Naive thymus-derived CD8-positive, alpha-beta T cell (primary cell): ENCODE data around the gene HIBCH. TPM values are rescaled to one million over a fixed set of nuclear protein-coding genes. Genes with fewer than 3 reads are reported as not detected.
"Not testable (repeated sequence)": the region's sequence is repeated elsewhere in the genome, so short reads cannot be mapped to it uniquely, and the experiment has no call there.

ENCODE experiments used
- ATAC-seq, 2 donors: fragments of 150-1000 bp; cut with Tn5 transposase in 1 of 2; sonication (Bioruptor Pico), chemical (Tn5 transposase) in 1 of 2; 1 replicate in 1 of 2; 2 replicates in 1 of 2; pipeline ENCODE4 v1.10.0; 2021; ENCODE audit warnings: mild to moderate bottlenecking in 2 of 2, moderate library complexity in 2 of 2
- POLR2A ChIA-PET: fragments of 350-600 bp; sonication (Branson Sonifier 250); formaldehyde crosslinking; loops from one replicate; lab custom pipeline; 2021; ENCODE audit warnings: antibody characterized with exemption; lab: Charles Lee
- DNase-seq, 10 donors: peaks; one replicate each; pipeline versions ENCODE4 v3.0.0 to v3.0.0-alpha.2; 2020 to 2022
- H3K27ac Mint-ChIP-seq, 10 donors: one replicate each; pipeline ENCODE4 v1.8.0; 2020 to 2022; ENCODE audit warnings: mild to moderate bottlenecking in 10 of 10, mixed read lengths in 10 of 10, moderate library complexity in 4 of 10, inconsistent platforms in 1 of 10
- H3K27me3 Mint-ChIP-seq, 5 donors: one replicate each; pipeline ENCODE4 v1.8.0; 2021 to 2022; ENCODE audit warnings: mixed read lengths in 5 of 5
- H3K36me3 Mint-ChIP-seq, 3 donors: one replicate each; pipeline ENCODE4 v1.8.0; 2020 to 2022; ENCODE audit warnings: mixed read lengths in 3 of 3, mild to moderate bottlenecking in 2 of 3, inconsistent platforms in 1 of 3
- H3K4me1 Mint-ChIP-seq, 4 donors: one replicate each; pipeline ENCODE4 v1.8.0; 2021 to 2022; ENCODE audit warnings: mixed read lengths in 4 of 4
- H3K4me3 Mint-ChIP-seq, 10 donors: one replicate each; pipeline ENCODE4 v1.8.0; 2020 to 2022; ENCODE audit warnings: mild to moderate bottlenecking in 10 of 10, mixed read lengths in 10 of 10, moderate library complexity in 6 of 10, inconsistent platforms in 1 of 10
- H3K9me3 Mint-ChIP-seq, 9 donors: one replicate each; pipeline ENCODE4 v1.8.0; 2020 to 2022; ENCODE audit warnings: mixed read lengths in 9 of 9, mild to moderate bottlenecking in 3 of 9, inconsistent platforms in 1 of 9, moderate library complexity in 1 of 9
- polyA plus RNA-seq, 3 donors: library from polyadenylated mRNA; unstranded; fragments of 300-500 nt; fragmentation: Illumina TruSeq; gene quantifications; one replicate each; pipeline ENCODE4 v1.2.3, GENCODE V29; 2021
- total RNA-seq, 8 experiments: library from RNA in 2 of 8; stranded (reverse) in 2 of 8; gene quantifications; one replicate each; pipeline ENCODE4 v1.2.3 and lab custom pipeline; 2021 to 2026

Gene HIBCH
- total RNA-seq = 10 to 100 TPM; 18.5 to 19.6 TPM
- polyA plus RNA-seq = 10 to 100 TPM; 18.0 to 24.5 (median 19.5) TPM
- total RNA-seq (lab: John Stamatoyannopoulos, UW) = 10.3 to 17.9 (median 15.3) reads per million in 6 experiments

GRCh38 chr2:190319555-190320498 lies at the start of gene HIBCH:
TSS of gene HIBCH (minus strand) at chr2:190319826. CDS start at chr2:190319750, 76 bp downstream.
- Mint-ChIP-seq H3K4me1 (peaks cover 23 to 58% (median 55%) of the 10 kb centered on the region in 4 donors), H3K27me3 (peaks cover 0 to 3% (median 0%) of the 10 kb centered on the region in 5 donors), H3K27ac (peak within 1 kb of the TSS; percentile 96 to 100 (median 99)), H3K9me3 (no peaks in the 10 kb centered on the region), H3K4me3 (peak within 1 kb of the TSS; percentile 94 to 100 (median 100)), H3K36me3 (peaks cover 0 to 7% (median 0%) of the 10 kb centered on the region in 3 donors)
- DNase-seq (peak; percentile 66 to 87 (median 74)), ATAC-seq (peak; percentile 90 to 93)
- POLR2A ChIA-PET = interaction anchor here (0.7 to 1.7 kb wide), 6 partner anchors 9 to 536 kb away, joined by 3 to 7 read pairs (median 4); partner anchors contain the start of genes INPP1, ORMDL1 and PMS1

GRCh38 chr2:190367091-190367490 lies 47.5 kb upstream of the HIBCH start:
- no peaks in the 10 kb centered on the region for H3K9me3 Mint-ChIP-seq
- POLR2A ChIA-PET = no interaction called here
- H3K36me3 Mint-ChIP-seq = peaks cover 0 to 27% (median 14%) of the 10 kb centered on the region in 3 donors
- ATAC-seq (no peak), DNase-seq (no peak)
- no peak overlapping the region for H3K4me3 Mint-ChIP-seq
- H3K4me1 Mint-ChIP-seq = peaks cover under 1 to 12% (median 9%) of the 10 kb centered on the region in 4 donors
- H3K27me3 Mint-ChIP-seq = no peaks in the 10 kb centered on the region
- no peak overlapping the region for H3K27ac Mint-ChIP-seq

GRCh38 chr2:190366248-190366753 lies 46.7 kb upstream of the HIBCH start:
- Mint-ChIP-seq H3K4me1 (peaks cover 2 to 20% (median 11%) of the 10 kb centered on the region in 4 donors), H3K36me3 (peaks cover 0 to 27% (median 14%) of the 10 kb centered on the region in 3 donors), H3K27ac (no peak overlapping the region), H3K4me3 (no peak overlapping the region), H3K27me3 (no peaks in the 10 kb centered on the region), H3K9me3 (no peaks in the 10 kb centered on the region)
- no peak for DNase-seq
- ATAC-seq = no peak
- POLR2A ChIA-PET = no interaction called here

GRCh38 chr2:190365499-190366204 lies 46.0 kb upstream of the HIBCH start:
- Mint-ChIP-seq H3K36me3 (peaks cover 0 to 27% (median 14%) of the 10 kb centered on the region in 3 donors), H3K27ac (no peak overlapping the region), H3K27me3 (no peaks in the 10 kb centered on the region), H3K4me3 (no peak overlapping the region), H3K4me1 (peaks cover 2 to 25% (median 11%) of the 10 kb centered on the region in 4 donors), H3K9me3 (no peaks in the 10 kb centered on the region)
- POLR2A ChIA-PET = no interaction called here
- ATAC-seq = no peak
- DNase-seq = no peak

GRCh38 chr2:190362894-190363293 lies 43.3 kb upstream of the HIBCH start:
- Mint-ChIP-seq H3K36me3 (peaks cover 0 to 10% (median 4%) of the 10 kb centered on the region in 3 donors), H3K27me3 (no peaks in the 10 kb centered on the region), H3K4me1 (peaks cover 9 to 45% (median 28%) of the 10 kb centered on the region in 4 donors), H3K27ac (no peak overlapping the region), H3K4me3 (no peak overlapping the region), H3K9me3 (no peaks in the 10 kb centered on the region)
- DNase-seq (no peak), ATAC-seq (no peak)
- POLR2A ChIA-PET = no interaction called here

GRCh38 chr2:190361572-190361971 lies 41.9 kb upstream of the HIBCH start:
- POLR2A ChIA-PET = interaction anchor here (1.1 kb wide), 1 partner anchor 18 kb away, joined by 4 read pairs; the partner anchor contains the start of gene INPP1
- Mint-ChIP-seq H3K9me3 (no peaks in the 10 kb centered on the region), H3K36me3 (peaks cover 0 to 4% (median 2%) of the 10 kb centered on the region in 3 donors), H3K4me1 (peaks cover 9 to 45% (median 28%) of the 10 kb centered on the region in 4 donors), H3K4me3 (no peak overlapping the region), H3K27me3 (no peaks in the 10 kb centered on the region), H3K27ac (peak overlapping the region in 1 of 10 donors; percentile 24)
- DNase-seq (no peak), ATAC-seq (no peak)

GRCh38 chr2:190360965-190361364 lies 41.3 kb upstream of the HIBCH start:
- Mint-ChIP-seq H3K9me3 (no peaks in the 10 kb centered on the region), H3K4me3 (peak overlapping the region in 7 of 10 donors; percentile 88 to 98 (median 93)), H3K27ac (peak overlapping the region in 6 of 10 donors; percentile 94 to 99 (median 97)), H3K27me3 (no peaks in the 10 kb centered on the region), H3K4me1 (peaks cover 9 to 45% (median 28%) of the 10 kb centered on the region in 4 donors), H3K36me3 (peaks cover 0 to 4% (median 2%) of the 10 kb centered on the region in 3 donors)
- no peak for ATAC-seq
- no peak for DNase-seq
- POLR2A ChIA-PET = interaction anchor here (0.7 to 2.1 kb wide), 3 partner anchors 14 to 173 kb away, joined by 3 to 8 read pairs (median 4); partner anchors contain the start of genes INPP1 and NEMP2

- Mint-ChIP-seq H3K4me3 (peak overlapping the region; percentile 88 to 98 (median 94)), H3K4me1 (peaks cover 9 to 45% (median 28%) of the 10 kb centered on the region in 4 donors), H3K27ac (peak overlapping the region; percentile 72 to 99 (median 97)), H3K27me3 (no peaks in the 10 kb centered on the region), H3K9me3 (no peaks in the 10 kb centered on the region), H3K36me3 (peaks cover 0 to 4% (median 2%) of the 10 kb centered on the region in 3 donors)
- DNase-seq = no peak
- POLR2A ChIA-PET = interaction anchor here (0.7 to 2.1 kb wide), 3 partner anchors 14 to 174 kb away, joined by 3 to 8 read pairs (median 6); partner anchors contain the start of gene NEMP2
- no peak for ATAC-seq
Observed at GRCh38 chr2:190360561-190360960, 40.9 kb upstream of the HIBCH start.

- POLR2A ChIA-PET = interaction anchor here (0.7 to 2.1 kb wide), 4 partner anchors 15 to 754 kb away, joined by 3 to 8 read pairs (median 4); partner anchors contain the start of gene NEMP2
- H3K27me3 Mint-ChIP-seq, H3K9me3 Mint-ChIP-seq, ATAC-seq, DNase-seq, H3K36me3 Mint-ChIP-seq: not testable (repeated sequence)
- peaks cover 9 to 45% (median 28%) of the 10 kb centered on the region in 4 donors for H3K4me1 Mint-ChIP-seq
- peak overlapping the region; percentile 34 to 99 (median 95) for H3K27ac Mint-ChIP-seq
- H3K4me3 Mint-ChIP-seq = peak overlapping the region in 9 of 10 donors; percentile 10 to 91 (median 41)
Observed at GRCh38 chr2:190358655-190359448, 39.2 kb upstream of the HIBCH start.

GRCh38 chr2:190357600-190357999 lies 38.0 kb upstream of the HIBCH start:
- no peaks in the 10 kb centered on the region for H3K9me3 Mint-ChIP-seq
- H3K4me1 Mint-ChIP-seq = peaks cover 9 to 37% (median 24%) of the 10 kb centered on the region in 4 donors
- no peak for DNase-seq
- ATAC-seq = no peak
- H3K27ac Mint-ChIP-seq = no peak overlapping the region
- POLR2A ChIA-PET = interaction anchor here (0.6 kb wide), 1 partner anchor 1276 kb away, joined by 3 read pairs; no protein-coding TSS in a partner anchor
- no peaks in the 10 kb centered on the region for H3K27me3 Mint-ChIP-seq
- H3K4me3 Mint-ChIP-seq = no peak overlapping the region
- H3K36me3 Mint-ChIP-seq = no peaks in the 10 kb centered on the region
